ENCODE results near the gene SPRYD3.

The SPRYD3 gene

DNA sequence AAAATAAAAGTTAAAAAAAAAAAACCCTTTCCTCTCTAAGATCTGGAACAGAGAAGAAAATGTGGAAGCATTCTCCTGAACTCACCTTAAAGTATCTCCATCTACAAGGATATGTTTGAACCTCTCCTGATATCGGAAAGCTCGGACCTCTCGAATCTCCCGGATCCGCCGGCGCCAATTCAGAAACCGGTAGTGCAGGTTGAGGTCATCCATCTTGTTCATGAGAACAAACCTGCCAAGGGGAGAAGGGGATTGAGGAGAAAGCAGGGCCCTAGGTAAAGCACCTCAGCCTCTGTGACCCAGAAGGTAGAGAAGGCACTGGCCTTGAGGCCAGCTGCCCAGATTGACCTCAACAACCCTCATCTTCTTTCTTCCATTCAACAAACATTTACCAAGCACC is 2.2 kb downstream of the SPRYD3 start:
- no peak for DNase-seq

DNA sequence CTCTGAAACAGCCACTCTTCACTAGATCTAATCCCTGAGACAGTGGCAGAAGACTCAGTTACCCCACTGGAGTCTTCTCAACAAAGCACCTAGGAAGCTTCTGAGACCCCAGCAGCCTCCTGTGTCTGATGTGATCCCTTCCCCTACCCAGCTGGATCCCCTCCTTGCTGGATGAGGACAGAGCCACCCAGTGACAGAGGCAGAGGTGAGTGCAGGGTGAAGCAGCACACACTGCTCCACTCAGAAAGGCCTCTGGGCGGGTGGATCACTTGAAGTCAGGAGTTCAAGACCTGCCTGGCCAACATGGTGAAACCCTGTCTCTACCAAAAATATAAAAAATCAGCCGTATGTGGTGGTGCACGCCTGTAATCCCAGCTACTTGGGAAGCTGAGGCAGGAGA is 2.7 kb downstream of the SPRYD3 start:
- DNase-seq: no peak

DNA sequence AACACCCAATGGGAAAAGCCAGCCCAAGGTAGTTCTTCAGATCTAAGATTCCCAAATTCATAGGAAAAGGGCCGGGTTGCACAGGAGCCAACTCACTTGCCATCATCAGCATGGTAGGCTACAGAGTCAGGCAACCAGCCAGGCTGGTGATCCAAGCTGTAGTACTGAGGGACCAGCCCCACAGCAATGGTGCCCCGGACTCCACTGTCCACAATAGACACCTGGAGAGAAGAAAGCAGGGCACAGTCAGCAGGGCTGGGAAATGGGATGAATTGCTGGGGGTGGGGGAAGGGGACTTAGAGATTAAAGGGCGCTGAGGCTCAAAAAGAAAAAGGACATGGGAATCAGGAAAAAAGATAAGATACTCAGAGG is 4.2 kb downstream of the SPRYD3 start:
- no peak for DNase-seq

DNA sequence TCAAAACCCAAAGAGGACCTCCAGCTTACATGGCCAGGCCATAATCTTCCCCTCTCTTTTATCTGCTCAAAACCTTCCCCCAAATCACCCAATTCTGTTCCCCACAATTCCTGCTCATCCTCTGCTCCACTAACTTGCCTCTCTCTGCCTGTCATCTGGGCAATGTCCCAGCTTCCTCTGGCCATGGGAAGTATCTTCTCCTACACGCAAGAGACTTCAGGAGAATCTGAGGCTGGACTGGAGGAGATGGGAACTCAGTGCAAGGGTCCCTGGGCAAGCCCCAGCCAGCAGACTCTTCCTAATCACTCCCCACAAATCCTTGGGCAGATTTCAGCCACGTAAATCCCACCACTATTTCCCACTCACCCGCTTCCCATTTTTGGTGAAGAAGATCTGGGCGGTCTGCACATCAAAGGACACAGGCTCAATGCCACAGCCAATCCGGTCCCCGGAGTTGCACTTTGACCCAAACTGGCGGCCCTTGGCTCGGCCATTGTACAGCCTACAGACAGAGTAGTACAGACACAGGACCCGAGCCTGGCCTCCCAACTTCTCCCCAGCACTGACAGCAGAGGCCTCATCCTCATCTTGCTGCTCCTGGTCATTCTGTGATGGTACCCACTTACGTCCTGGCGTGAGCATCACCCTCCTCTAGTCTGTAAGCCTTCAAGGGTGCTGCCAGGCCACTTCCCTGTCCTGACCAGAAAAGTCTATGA is 4.7 kb downstream of the SPRYD3 start:
- DNase-seq: no peak

DNA sequence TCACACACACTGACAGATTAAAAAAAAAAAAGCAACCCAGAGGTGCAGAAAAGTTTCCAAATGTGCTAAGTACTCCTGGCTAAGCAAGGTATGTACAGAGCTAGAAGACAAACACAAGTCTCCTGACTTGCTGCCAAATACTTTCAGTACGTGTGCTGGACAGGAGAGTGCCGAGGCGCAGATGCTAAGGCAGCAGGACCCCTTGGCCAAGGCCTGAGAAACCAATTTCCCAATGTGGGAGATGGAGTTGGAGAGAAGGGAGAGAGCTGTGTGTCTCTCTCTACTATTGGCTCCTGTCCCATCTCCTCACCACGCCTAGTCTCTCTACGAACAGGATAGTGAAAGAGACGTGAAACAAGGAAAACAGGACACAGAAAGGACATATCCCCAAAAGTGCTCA is 5.3 kb downstream of the SPRYD3 start:
- DNase-seq: no peak

DNA sequence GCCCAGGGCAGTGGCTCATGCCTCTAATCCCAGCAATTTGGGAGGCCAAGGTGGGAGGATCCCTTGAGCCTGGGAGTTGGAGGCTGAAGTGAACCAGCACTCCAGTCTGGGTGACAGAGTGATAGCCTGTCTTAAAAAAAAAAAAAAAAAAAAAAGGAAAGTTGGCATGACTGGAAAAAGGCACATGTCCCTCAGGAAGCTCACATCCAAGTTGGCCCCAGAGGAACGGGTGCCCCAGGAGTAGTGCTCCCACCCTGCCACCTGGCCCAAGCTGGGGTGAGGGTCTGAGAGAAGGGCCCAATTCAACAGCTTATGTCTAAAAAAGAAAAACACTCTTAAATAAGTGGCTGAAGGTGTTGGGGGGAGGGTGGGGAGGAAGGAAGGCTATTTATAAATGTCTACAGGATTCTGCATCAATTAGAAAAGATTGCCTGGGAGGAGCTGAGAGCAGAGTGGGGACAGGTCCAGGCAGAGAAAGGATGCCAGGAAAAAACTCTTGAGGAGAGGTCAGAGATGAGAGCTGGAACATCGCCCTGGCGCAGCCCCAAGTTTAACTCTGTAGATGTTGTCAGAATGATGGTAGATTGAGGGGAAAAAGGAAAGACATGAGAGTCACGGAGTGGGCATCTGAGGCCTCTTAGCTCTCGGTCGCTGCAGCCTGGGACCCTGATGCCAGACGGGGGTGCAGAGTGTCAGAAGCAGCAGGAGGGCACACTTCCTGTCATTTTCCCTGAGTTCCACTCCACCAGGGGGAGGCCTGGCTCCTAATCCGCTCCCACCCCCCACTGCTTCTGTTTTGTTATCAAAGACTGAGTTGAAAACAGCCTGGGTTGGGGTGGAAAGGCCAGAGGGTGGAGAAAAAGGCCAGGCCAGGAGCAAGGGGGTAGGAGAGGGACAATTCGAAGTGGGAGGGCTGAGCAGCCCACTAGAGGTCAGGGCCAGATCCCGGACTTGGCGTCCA is 7.3 kb downstream of the SPRYD3 start:
- DNase-seq: no peak

DNA sequence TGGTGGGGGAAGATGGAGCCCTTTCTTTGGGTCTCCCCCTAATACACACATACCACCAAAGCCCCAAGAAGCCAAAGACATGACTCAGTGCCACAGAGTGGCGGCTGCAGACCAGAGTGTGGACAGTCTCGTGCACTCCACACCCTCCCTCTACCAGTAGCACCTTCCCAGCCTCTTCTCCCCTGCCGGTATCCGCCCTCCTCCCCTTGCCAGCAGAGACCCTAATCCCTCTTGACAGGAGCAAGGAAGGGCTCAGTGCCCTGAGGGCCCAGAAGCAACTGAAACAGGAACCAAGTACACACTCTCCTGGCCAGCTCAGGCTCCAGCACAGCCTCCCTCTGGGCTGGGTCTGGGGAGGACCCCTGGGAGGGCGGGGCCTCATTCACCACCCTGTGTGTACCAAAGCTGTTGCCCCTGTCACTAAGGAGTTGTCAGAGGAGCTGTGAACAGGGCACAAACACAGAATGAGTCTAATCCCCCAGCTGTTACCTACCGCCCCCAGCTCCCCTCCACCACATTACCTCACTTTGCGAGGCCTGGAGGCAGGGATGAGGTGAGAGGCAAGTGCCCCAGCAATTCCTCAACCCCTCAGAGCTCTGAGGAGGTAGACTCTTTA is 8.2 kb downstream of the SPRYD3 start:
- no peak for DNase-seq

DNA sequence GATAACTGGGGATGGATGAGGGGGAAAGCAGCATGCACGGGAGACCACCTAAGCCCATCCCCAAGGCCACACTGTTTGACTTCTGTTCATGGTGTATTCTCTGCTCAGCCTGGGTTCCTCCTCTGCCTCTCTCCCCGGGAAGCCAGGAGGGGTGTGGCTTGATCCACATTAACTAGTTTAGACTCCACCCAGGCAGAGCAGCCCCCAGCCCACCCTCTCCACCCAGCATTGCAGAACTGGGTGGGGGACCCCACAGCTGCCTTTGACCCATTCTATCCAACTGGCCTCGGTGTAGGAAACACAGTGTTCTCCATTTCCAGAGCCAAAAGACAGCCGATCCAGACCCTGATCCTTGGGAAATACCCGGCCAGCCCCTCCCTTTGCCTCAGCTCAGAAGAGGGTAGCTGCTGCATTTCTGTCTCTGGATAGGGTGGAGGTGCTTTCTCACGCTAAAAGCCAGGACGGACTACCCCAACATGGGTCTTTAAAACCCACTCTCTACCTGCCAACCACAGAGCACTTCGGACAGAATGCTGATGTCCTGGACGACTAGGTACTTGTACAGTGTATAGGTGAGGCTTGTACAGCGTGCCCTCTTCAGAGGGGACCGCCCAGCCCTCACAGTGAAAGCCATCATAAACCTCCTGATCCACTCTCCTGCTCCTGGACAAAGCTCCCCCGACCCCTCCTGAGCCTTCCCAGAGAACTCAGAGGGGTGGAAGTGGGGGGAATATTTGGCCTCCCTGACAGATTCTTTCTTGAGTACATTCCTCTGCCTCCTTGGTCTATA is 9.4 kb downstream of the SPRYD3 start:
- no peak for DNase-seq

DNA sequence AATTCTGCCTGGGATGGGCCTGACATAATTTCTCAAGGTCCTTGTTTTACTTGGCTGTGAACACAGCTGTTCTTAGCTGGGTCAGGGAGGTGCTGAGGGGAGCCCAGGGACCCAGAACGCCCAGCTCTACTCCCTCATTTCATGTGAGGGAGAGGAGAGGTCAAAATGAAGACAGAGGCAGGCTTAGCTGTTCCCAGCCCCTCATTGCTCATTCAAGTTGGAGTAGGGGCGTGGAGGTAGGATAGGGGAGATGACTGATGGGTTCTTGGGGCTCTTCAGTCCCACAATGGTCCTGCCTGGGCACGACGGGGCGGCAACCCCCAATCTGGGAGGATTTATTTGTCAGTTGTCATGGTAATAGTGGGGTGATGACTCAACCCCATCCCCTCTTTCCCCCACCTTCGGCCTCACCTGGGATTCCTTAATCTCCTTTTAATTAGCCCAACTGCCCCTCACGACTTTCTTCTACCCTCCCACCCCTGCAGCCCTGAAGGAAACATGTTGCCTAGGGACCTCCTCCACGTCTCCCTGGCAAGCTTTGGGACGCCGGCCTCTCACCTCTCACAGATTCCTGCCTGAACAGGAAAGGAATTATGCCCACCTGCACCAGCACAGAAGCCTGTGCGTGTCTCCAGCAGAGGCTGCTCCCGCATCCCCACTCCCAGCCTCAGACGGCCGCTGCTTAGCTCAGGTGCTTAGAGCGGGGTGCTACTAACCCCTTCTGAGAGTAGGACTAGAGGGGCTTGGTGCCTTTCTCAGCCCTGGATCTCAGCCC is 10.2 kb downstream of the SPRYD3 start:
- DNase-seq: no peak

DNA sequence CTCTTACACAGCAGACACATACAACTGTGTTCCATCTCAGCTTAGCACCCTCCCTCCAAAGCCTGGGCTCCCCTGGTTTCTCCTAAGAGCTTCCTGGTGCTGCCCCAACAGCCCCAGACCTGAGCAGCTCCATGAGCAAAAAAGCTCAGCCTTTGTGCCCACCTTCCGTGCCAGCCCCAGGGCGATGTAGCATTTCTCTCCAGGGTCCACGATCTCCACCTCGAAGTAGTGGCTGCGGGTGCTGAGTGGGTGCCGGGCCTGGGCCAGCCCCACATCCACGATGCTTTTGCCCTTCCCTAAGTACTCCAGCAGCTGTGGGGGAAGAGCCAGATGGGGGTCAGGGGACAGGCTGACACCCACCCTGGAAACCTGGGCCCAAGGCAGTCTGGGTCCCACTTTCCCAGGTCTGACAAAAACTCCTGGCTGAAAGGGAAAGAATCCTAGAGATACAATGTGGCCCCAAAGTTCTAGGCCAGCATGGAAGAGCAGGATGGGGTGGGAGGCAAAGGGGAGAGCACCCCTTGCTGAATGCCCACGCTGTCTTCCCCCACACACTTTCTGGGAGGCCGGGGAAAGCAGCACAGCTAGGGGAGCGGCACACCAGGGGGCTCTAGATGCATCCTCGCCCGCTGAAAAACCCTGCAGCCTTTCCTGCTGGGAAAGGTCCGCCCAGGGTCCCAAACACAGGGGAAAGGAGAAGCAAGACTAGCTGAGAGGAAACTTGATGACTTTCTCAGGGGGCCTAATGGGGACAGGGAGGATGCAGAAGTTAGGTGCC is 11.0 kb downstream of the SPRYD3 start:
- no peak for DNase-seq

DNA sequence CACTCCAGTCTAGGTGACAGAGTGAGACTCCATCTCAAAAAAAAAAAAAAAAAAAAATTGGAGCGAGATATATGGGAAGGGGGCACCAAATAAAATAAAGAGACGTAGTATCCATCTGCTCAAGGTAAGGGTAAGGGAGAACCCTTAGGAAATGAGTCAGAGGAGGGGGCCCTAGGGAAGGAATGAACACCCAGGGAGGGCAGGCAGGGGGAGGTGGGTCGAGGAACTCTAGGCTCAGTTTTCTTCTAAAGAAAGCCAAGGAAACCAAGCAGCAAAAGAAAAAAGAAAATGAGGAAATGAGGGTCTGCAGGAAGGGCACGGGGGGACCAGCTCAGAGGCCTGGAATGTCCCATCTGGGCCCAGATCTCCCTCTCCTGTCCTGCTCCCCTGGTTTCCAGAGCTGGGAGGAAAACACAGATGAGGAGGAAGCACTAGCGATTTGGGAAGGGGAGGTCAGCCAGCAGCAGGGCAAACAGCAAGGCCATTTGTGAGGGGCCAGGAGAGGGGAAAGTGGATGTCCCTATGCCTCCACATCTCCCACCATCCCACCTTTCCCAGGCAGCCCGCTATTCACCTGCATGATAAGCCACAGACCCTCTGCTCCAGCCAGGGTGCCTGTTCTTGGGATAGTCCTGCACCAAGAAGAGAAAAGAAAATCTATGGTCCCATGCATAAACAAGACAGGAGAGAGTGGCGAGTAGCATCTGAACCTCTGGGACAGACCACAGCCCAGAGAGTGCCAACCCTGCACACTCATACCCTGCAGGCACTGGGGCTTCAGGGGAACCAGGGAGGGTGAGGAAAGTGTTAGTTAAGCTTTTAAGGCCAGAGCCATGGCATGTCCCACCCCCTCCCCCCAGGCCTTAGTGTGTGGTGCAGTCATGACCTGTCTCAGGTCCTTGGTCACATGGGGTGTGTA is 11.9 kb downstream of the SPRYD3 start:
- DNase-seq: no peak

DNA sequence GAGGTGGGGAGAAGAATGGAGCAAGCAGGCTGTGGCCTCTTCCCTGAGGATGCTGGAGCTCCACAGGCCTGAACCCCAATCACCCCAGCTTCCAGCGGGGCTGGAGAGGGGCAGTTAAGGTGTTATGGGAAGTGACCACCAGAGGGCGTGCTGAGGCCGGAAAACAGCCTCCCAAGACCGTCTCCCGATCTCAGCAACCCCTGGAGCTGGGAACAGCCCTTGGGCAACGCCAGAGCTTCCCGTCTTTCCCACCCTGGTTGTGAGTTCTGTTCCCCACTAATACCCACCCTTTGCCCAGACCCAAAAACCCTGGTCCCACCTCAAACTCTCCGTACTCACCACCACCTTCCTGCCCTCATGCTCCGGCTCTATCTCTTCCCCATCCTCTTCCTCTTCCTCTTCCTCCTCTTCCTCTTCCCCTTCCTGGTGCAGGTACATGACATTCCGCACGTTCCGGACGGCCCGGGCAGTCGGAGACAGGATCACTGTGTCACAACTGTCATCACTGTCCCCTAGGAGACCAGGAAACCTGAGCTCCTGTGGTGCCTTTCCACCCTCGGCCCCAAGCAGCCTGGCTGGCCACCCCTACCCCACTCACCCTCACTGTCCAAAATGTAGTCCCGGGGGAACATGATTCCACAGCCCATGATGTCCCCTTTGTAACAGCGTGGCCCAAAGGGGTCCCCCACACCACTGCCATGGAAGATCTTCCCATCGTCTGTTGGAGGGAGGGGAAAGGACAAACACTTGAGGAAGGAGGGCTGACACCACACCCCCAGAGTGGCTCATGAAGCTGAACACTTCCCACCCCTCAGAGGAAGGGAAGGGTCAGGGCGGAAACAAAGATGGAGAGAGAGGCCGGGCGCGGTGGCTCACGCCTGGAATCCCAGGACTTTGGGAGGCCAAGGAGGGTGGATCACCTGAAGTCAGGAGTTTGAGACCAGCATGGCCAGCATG is 12.9 kb downstream of the SPRYD3 start:
- DNase-seq: peak; percentile 76

DNA sequence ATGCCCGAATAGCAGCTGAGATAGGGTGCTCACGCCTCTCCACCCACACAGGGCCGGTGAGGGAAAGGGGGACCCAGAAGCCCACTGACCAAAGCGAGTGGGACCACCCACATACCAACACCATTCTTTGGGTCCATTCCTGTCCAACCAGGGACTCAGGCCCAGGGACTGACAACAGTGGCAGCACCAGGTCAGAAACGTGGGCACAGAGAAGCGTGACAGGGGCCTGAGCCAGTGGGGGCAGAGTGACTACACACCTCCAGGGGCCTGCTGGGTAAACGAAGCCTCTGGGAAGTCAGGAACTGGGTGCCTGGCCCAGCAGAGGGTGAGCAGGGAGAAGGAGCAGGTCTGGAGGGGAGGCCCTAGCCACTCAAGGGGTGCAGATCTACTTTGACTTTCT is 13.7 kb downstream of the SPRYD3 start:
- no peak for DNase-seq

DNA sequence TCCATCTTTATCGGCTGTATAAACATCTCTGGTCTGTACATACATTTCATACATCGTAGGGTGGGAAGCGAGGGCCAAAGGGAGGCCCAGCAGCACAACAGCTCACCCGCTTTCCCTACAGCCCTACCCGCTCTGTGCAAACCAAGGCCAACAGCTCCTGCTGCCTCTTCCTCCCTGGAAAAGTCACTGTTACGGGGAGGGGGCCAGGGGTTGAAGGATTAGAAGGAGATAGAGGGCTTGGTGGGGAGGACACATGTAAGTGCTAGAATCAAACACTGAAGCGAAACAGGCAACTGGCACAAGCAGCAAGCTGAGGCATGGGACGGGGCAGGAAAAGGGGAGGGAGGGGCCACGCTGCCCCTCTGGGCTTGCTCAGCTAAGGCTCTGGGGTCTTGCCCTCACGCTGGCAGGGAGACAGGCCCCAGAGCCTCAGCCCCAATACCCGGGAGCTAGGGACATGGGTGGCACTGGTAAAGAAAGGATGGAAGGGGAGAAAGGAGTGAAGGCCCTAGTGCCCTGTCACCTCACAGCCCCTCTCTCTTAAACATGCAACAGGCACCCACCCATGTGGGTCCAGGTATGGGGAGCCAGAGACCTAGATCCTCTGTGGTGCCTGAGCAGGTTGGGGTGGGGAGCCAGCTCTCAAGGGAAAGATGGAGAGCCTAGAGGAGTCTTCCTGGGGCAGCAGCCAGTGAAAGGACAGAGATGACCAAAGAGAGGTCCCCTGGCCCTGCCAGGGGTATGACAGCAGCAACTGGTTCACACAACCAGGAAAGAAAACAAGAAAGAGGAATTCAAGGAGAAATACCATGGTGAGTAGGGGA is 14.4 kb downstream of the SPRYD3 start:
- no peak for DNase-seq

DNA sequence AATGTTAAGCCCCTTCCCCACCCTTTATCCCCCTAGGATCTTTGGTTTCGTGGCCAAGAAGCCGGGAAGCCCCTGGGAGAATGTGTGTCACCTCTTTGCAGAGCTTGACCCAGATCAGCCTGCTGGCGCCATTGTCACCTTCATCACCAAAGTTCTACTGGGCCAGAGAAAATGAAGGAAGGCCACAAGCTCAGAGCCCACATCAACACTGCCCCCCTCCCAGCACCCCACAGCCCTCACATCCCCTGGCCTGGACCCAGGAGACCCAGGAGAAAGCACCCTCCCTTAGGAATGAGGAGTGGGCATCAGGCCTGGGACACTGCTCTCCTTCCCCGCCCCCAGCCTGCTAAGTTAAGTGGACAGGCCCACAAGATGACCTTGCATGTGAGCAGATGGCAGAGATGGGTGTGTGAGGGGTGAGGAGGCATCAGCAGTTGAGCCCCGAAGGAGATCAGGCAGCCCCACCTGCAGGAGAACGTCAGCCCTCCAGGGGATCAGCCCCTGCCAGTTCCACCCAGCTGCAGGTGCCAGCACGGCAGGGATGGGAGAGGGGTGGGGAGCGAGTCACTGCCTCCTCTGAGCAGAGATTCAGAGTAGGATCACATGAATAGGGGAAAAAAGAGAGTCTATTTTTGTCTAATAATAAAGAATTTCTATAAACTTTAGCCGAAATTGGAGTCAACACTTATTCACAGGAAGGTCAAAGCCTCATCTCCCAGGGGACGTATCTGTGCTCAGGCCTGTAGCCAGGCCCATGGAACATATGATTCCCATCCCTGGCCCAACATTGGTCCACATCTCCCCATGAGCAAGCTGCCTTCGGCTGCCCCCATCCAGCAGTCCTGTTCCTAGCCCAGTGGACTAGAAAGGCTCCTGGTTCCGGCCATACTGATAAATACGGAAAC is 15.2 kb downstream of the SPRYD3 start:
- DNase-seq: no peak

DNA sequence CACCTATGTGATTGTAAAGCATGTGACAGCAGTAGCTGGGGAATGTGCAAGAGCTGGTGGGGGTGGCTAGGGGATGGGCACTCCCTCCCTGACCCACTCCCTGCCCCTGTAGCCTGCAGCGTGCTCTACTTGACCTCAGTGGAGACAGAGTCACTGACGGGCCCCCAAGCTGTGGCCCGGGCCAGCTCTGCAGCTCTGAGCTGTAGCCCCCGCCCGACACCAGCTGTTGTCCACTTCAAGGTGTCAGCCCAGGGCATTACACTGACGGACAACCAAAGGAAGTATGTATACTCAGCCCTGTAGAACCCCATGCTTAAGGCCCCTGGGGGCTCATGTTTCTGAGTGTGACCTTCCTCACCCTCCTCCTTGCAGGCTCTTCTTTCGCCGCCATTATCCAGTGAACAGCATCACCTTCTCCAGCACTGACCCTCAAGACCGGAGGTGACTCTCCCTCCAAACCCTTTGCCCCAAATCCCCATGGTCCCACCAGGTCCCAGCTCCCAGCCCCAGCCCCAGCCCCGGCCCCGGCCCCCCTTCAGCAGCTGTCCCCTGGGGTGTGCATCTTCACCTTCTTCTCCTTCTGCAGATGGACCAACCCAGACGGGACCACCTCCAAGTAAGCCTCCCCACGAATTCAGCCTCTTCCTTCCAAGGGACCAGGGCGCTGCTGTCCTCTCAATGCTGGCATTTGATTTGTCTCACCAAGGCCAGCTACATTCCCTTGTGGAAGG is 16.0 kb downstream of the SPRYD3 start:
- no peak for DNase-seq
